GM18951 (cell line): Measurements from ENCODE around the gene NUDT21.

Experiments
- POLR2A ChIP-seq: IDR thresholded peaks from 4 replicates; pipeline ENCODE4 v1.6.1; 2011; ENCODE audit warnings: mild to moderate bottlenecking; ENCODE audit not compliant: insufficient read length, insufficient read depth; ENCODE audit errors: extremely low read depth
- in situ Hi-C: fragments of 300-500 bp; cut with MboI; formaldehyde crosslinking; loops from one replicate; pipeline ENCODE4 v1.12.0; 2022; ENCODE audit warnings: low sequenced_read_pairs, mixed read lengths, inconsistent platforms; ENCODE audit not compliant: unreplicated experiment

NUDT21 gene

DNA sequence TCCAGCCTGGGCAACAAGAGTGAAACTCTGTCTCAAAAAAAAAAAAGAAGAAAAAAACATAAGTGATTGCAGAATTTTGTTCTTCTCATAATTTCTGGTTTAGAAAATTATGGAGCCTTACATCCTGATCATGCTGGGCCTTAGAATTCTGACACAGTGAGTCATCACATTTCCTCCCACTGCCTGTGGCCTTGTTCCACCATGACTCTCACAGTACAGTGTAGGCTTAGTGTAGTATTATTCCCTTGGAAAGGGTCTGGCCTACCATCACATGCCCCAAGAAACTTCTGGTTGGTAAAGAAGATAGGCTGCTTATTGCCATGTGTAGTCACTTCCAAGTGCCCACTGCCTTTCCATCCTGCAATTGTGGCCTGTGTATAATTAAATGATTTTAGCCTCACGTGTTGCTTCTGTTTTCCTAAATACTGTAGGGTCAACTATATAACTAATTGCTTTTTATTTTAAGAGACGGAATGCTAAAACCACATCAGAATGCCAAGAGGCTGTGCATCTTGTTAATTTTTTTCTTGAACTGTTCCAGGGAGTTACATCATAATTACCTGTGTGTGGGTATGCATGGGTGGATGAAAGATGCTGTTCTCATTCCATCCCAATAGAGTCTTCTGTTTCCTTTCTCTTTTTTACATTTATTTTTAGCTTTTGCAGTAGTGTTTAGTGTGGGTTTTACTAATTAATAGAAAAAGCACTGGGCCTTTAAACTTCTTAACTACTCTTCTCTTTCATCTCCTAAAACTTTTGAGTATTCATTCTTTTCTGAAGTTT, 26.2 kb upstream of the NUDT21 start:
- TF ChIP-seq POLR2A, result no peak
- in situ Hi-C loops, result no loop called here

GRCh38 chr16:56475201-56475600, 24.1 kb upstream of the NUDT21 start:
- in situ Hi-C loops, result no loop called here

GRCh38 chr16:56470666-56471065, 19.5 kb upstream of the NUDT21 start:
- TF ChIP-seq POLR2A, result no peak
- in situ Hi-C loops, result no loop called here

More at GRCh38 chr16:56475201-56475600, 24.1 kb upstream of the NUDT21 start:
- no peak for TF ChIP-seq POLR2A

DNA sequence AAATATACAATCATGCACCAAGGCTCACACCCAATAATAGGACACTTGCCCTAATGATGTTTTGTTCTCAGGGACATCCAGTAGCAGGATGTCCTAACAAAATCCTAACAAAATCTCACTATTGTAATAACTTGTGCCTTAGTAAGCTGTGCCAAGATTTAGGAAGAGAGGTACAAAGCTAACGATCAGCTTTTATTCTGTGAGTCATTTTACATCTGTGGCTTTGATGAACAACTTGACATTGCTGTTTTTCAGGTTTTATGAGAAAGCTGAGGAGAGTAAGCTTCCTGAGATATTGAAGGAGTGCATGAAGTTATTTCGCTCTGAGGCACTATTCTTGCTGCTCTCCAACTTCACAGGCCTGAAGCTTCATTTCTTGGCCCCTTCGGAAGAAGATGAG, 19.1 kb upstream of the NUDT21 start:
- TF ChIP-seq POLR2A, result no peak
- in situ Hi-C loops, result no loop called here

DNA sequence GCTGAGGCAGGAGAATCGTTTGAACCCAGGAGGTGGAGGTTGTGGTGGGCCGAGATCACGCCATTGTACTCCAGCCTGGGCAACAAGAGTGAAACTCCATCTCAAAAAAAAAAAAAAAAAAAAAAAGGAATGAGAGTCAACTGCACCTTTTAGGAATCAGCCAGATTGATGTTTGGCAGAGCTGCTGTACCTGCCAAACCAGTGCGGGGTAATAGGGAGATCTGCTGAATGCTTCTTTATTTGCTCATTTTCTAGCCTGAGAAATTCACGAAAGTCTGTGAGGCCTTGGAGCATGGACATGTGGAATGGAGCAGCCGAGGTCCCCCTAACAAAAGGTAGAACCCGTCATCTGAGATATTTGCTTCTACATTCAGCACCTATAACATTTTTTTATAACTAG, 18.6 kb upstream of the NUDT21 start:
- in situ Hi-C loops, result no loop called here
- TF ChIP-seq POLR2A, result no peak

GRCh38 chr16:56468800-56469199, 17.7 kb upstream of the NUDT21 start:
- in situ Hi-C loops, result no loop called here
- no peak for TF ChIP-seq POLR2A

DNA sequence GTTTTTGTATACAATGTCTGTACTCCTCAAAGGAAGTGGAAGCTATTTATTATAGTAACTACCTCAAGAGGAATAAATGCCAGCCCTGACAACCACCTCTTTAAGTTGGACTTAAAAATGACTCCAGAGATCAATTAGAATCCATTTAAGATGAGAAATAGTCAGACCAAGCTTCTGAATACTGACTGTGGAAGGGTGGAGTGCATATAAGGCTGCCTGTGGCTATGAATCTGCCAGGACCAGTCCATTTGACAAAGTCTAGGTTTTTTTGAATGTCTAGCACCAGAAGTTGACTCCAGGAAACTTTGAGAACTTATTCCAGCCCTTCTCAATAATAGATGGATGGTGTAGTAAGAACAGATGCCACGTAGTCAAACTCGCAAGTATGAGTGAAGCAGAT, 15.2 kb upstream of the NUDT21 start:
- in situ Hi-C loops, result no loop called here
- no peak for TF ChIP-seq POLR2A

DNA sequence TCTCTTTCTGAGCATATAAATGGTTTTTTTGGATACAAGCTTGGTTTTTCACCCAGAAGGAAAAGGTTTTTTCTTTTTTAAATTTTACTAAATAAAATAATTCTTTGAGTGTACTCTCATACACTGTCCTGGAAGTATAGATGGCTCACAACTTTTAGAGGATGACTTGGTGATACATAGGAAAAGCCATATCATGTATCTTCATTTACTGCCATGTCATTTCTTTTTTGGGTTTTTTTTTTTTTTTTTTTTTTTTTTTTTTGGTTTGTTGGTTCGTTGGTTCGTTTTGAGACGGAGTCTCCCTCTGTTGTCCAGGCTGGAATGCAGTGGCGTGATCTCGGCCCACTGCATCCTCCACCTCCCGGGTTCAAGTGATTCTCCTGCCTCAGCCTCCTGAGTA, 12.0 kb upstream of the NUDT21 start:
- in situ Hi-C loops, result no loop called here
- TF ChIP-seq POLR2A, result no peak

DNA sequence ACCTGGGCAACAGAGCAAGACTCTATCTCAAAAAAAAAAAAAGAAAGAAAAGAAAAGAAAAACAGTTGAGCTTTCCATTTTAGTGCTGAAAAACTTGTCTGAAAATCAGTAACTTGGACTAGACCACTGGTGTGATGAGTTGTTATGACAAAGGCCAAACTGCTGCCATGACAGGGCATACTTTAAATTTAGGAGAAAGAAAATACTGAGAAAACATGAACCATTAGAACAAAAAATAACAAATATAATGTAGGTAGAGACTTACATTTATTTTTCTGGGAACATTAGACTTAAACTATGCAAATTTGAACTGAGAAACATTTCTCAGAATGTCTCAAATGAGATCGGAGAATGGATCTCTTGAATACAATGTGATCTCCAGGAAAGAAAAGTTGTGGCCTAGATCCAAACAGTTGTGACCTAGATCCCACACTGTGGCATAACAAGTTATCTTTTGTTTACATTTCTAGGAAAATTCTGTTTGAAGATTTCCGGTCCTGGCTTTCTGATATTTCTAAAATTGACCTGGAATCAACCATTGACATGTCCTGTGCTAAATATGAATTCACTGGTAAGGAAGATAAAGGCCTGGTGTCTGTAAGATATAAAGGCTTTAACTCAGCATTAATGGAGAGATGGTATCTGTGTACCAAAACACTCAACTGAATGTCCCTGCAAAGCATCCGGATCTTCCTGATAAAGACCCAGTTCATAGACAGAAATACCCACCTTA, 11.1 kb upstream of the NUDT21 start:
- in situ Hi-C loops, result no loop called here
- TF ChIP-seq POLR2A, result no peak

DNA sequence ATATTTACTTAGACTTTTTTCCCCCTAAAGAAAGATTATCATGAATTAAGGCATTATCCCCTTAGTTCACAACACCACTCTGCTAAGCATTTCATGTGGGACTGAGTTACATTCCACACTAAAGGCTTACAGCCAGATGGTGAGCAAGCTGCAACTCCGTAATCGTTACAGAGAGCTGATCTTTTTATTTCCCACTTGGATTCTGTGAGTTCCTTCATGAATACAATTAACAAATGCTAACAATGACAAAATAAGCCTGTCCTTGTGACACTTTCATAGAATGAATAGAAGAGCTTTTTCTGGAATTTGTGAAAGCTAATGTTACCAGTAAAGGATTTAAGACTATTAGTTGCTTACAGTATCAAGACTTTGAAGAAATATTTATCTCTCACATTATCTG, 9.0 kb upstream of the NUDT21 start:
- TF ChIP-seq POLR2A, result no peak
- in situ Hi-C loops, result no loop called here

GRCh38 chr16:56457927-56458470, 6.9 kb upstream of the NUDT21 start:
- TF ChIP-seq POLR2A, result no peak
- in situ Hi-C loops, result no loop called here

DNA sequence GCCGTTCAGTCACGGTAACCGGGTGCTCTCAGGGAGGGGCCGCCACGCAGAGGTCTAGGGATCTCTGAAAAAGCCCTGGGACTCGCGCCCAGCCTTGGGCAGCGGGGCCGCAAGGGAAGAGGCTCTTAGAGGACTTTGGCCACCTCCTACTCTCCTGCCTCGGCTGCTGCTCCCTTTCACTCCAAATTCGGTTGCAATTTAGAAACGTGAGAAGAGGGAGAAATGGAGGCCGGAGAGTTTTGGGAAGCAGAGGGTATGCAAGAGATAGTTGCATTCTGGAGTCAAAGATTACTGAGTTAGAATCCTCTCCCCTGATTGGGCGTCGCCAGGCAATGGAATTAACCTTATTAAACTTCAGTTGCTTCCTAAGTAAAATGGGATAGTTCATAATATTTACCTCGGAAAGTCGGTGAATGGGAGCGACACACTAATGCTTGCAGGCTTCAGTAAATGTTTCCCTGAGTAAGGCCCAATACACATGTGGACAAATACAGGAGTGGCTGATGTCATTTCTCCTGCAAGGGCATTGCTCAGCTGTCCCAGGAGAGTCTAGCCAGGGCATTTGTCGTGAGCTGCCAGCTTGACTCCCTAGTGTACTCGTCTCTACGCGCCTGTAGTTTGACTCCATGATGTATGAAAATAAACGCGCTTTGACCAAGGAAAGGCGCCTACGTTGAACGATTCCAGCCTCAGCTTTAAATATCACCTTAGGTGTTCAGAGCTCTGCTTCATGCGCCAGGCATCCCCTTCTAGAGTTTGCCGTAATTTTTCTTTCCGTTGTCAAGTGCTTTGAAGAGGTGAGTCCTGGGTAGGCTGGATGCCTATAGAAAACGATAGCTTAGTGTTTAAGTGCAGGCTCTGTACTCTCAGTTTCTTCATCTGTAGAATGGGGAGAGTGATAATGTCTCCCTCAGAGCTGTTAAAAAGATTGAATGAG, 889 bp upstream of the NUDT21 start:
- in situ Hi-C loops, result no loop called here
- no peak for TF ChIP-seq POLR2A
